A549 (cell line): ENCODE measurements around the gene MMRN1.

ENCODE experiments used
- CHD2 ChIP-seq: fragments of 150-350 bp; IDR thresholded peaks from 2 replicates; pipeline ENCODE4 v1.6.1; 2014; ENCODE audit warnings: low read length; ENCODE audit not compliant: partially characterized antibody
- CTCF ChIP-seq: fragments of >200 bp; sonication (Bioruptor Twin); formaldehyde crosslinking; IDR thresholded peaks from 3 replicates; pipeline ENCODE4 v1.5.1; 2016
- E2F6 ChIP-seq: IDR thresholded peaks from 2 replicates; pipeline ENCODE4 v1.6.1; 2012; ENCODE audit warnings: low read depth, borderline replicate concordance
- EP300 ChIP-seq, 2 experiments: fragments of >200 bp; sonication (Bioruptor Twin); formaldehyde crosslinking; IDR thresholded peaks; 2 replicates in 1 of 2; 3 replicates in 1 of 2; pipeline ENCODE4 v1.6.1; 2016 to 2017
- HEYL ChIP-seq: fragments of 250-450 bp; sonication (Bioruptor Pico); IDR thresholded peaks from 2 replicates; pipeline ENCODE4 v1.8.0; 2021; ENCODE audit warnings: mild to moderate bottlenecking, moderate library complexity
- HMGXB4 ChIP-seq: fragments of 250-450 bp; sonication (Bioruptor Pico); IDR thresholded peaks from 2 replicates; pipeline ENCODE4 v1.5.0; 2021; ENCODE audit warnings: mild to moderate bottlenecking, moderate library complexity, borderline replicate concordance
- JUNB ChIP-seq: fragments of >200 bp; sonication (Bioruptor Twin); formaldehyde crosslinking; IDR thresholded peaks from 2 replicates; pipeline ENCODE4 v1.6.1; 2016
- KDM5A ChIP-seq: fragments of 200-600 bp; sonication (generic); IDR thresholded peaks from 2 replicates; pipeline ENCODE4 v1.6.1; 2016; ENCODE audit warnings: antibody characterized with exemption, mild to moderate bottlenecking
- POLR2A ChIP-seq: IDR thresholded peaks from 2 replicates; pipeline ENCODE4 v1.6.1; 2012; ENCODE audit warnings: mild to moderate bottlenecking, low read length
- RCOR1 ChIP-seq: fragments of 150-350 bp; IDR thresholded peaks from 2 replicates; pipeline ENCODE4 v1.6.1; 2014; ENCODE audit warnings: antibody characterized with exemption, low read length, low read depth
- REST ChIP-seq: fragments of 200-600 bp; sonication (generic); IDR thresholded peaks from 2 replicates; pipeline ENCODE4 v1.6.1; 2016; ENCODE audit warnings: antibody characterized with exemption, mild to moderate bottlenecking, moderate library complexity
- RNF2 ChIP-seq: fragments of 200-600 bp; sonication (generic); IDR thresholded peaks from 2 replicates; pipeline ENCODE4 v1.6.1; 2016; ENCODE audit warnings: low read depth, mild to moderate bottlenecking, antibody characterized with exemption, moderate library complexity, borderline replicate concordance
- SMC3 ChIP-seq: fragments of >200 bp; sonication (Bioruptor Twin); formaldehyde crosslinking; IDR thresholded peaks from 3 replicates; pipeline ENCODE4 v1.6.1; 2018; ENCODE audit warnings: inconsistent platforms
- ZFP36 ChIP-seq: fragments of 450-650 bp; IDR thresholded peaks from 2 replicates; pipeline ENCODE4 v1.6.1; 2014; ENCODE audit warnings: borderline replicate concordance; ENCODE audit not compliant: partially characterized antibody

DNA sequence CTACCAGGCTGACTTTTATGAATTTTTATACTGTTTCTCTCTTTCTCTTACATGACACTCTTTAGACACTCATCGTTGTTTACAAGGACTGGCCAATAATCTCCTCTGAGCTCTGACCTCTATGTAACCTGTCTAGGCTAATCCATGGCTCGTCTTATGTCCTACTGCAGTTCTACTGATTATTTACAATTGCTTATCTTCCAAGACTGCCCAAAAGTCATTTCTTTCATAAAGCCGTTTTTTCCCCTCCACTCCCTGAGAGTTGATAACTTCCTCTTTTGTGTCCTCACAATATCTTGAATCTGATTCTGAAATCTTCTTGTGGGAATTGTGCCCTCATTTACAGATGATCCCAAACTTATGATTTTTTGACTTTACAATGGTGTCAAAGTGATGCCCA is 39.4 kb upstream of the MMRN1 start:
- no peak for TF ChIP-seq KDM5A
- no peak for TF ChIP-seq POLR2A
- TF ChIP-seq JUNB, result no peak
- TF ChIP-seq CTCF, result no peak
- no peak for TF ChIP-seq HEYL
- TF ChIP-seq E2F6, result no peak
- TF ChIP-seq RNF2, result no peak
- TF ChIP-seq EP300 (IDR thresholded peaks at IDR 0.05), result no peak
- TF ChIP-seq REST, result no peak
- no peak for TF ChIP-seq SMC3
- no peak for TF ChIP-seq RCOR1
- TF ChIP-seq ZFP36, result no peak
- no peak for TF ChIP-seq HMGXB4 (CRISPR knock-in tag)
- no peak for TF ChIP-seq CHD2
